ENCODE results near the gene KNOP1. TPM values are rescaled to one million over a fixed set of nuclear protein-coding genes. Genes with fewer than 3 reads are reported as not detected.
"Not testable (repeated sequence)": the region's sequence is repeated elsewhere in the genome, so short reads cannot be mapped to it uniquely, and the experiment has no call there.

Gene KNOP1
- total RNA-seq, 1 donor from 2014 or later: 24.2 TPM

- Mint-ChIP-seq H3K4me1 (ENCODE audit: unreplicated experiment) (peaks cover 2% of the 10 kb centered on the region), H3K27me3 (ENCODE audit: unreplicated experiment) (no peaks in the 10 kb centered on the region), H3K9me3 (ENCODE audit: unreplicated experiment) (peaks cover 5% of the 10 kb centered on the region), H3K4me3 (ENCODE audit: unreplicated experiment) (no peak overlapping the region), H3K27ac (ENCODE audit: unreplicated experiment) (no peak overlapping the region), H3K36me3 (ENCODE audit: unreplicated experiment) (peaks cover 34% of the 10 kb centered on the region)
- no peak for TF ChIP-seq CTCF (IDR thresholded peaks at IDR 0.05)
- no peak for DNase-seq (ENCODE audit: extremely low spot score, unreplicated experiment)
These were observed 34.4 kb downstream of the KNOP1 start for GRCh38 chr16:19683453-19684236.

GRCh38 chr16:19681637-19682036, 36.4 kb downstream of the KNOP1 start:
- peaks cover 5% of the 10 kb centered on the region for H3K9me3 Mint-ChIP-seq (ENCODE audit: unreplicated experiment)
- no peak overlapping the region for H3K27ac Mint-ChIP-seq (ENCODE audit: unreplicated experiment)
- H3K4me3 Mint-ChIP-seq (ENCODE audit: unreplicated experiment): no peak overlapping the region
- DNase-seq (ENCODE audit: extremely low spot score, unreplicated experiment): no peak
- H3K27me3 Mint-ChIP-seq (ENCODE audit: unreplicated experiment): no peaks in the 10 kb centered on the region
- no peak for TF ChIP-seq CTCF (IDR thresholded peaks at IDR 0.05)
- peaks cover 31% of the 10 kb centered on the region for H3K36me3 Mint-ChIP-seq (ENCODE audit: unreplicated experiment)
- H3K4me1 Mint-ChIP-seq (ENCODE audit: unreplicated experiment): peaks cover 2% of the 10 kb centered on the region

GRCh38 chr16:19680881-19681340, 37.1 kb downstream of the KNOP1 start:
- Mint-ChIP-seq H3K4me3 (ENCODE audit: unreplicated experiment) (no peak overlapping the region), H3K36me3 (ENCODE audit: unreplicated experiment) (peaks cover 31% of the 10 kb centered on the region), H3K27ac (ENCODE audit: unreplicated experiment) (no peak overlapping the region), H3K9me3 (ENCODE audit: unreplicated experiment) (peaks cover 5% of the 10 kb centered on the region), H3K27me3 (ENCODE audit: unreplicated experiment) (no peaks in the 10 kb centered on the region), H3K4me1 (ENCODE audit: unreplicated experiment) (peaks cover 2% of the 10 kb centered on the region)
- no peak for TF ChIP-seq CTCF (IDR thresholded peaks at IDR 0.05)
- DNase-seq (ENCODE audit: extremely low spot score, unreplicated experiment): no peak

- H3K27me3 Mint-ChIP-seq (ENCODE audit: unreplicated experiment); H3K4me1 Mint-ChIP-seq (ENCODE audit: unreplicated experiment); DNase-seq (ENCODE audit: extremely low spot score, unreplicated experiment); H3K4me3 Mint-ChIP-seq (ENCODE audit: unreplicated experiment); H3K9me3 Mint-ChIP-seq (ENCODE audit: unreplicated experiment); H3K27ac Mint-ChIP-seq (ENCODE audit: unreplicated experiment): not testable (repeated sequence)
- H3K36me3 Mint-ChIP-seq (ENCODE audit: unreplicated experiment): peaks cover 27% of the 10 kb centered on the region
These were observed 38.7 kb downstream of the KNOP1 start for GRCh38 chr16:19679281-19679680.

- TF ChIP-seq CTCF (IDR thresholded peaks at IDR 0.05): no peak
- no peak overlapping the region for H3K27ac Mint-ChIP-seq (ENCODE audit: unreplicated experiment)
- no peak overlapping the region for H3K4me3 Mint-ChIP-seq (ENCODE audit: unreplicated experiment)
These were observed 39.2 kb downstream of the KNOP1 start for GRCh38 chr16:19678804-19679203.

More at GRCh38 chr16:19678804-19679203, 39.2 kb downstream of the KNOP1 start:
- no peaks in the 10 kb centered on the region for H3K27me3 Mint-ChIP-seq (ENCODE audit: unreplicated experiment)
- DNase-seq (ENCODE audit: extremely low spot score, unreplicated experiment): no peak
- no peaks in the 10 kb centered on the region for H3K4me1 Mint-ChIP-seq (ENCODE audit: unreplicated experiment)
- H3K9me3 Mint-ChIP-seq (ENCODE audit: unreplicated experiment): no peaks in the 10 kb centered on the region
- H3K36me3 Mint-ChIP-seq (ENCODE audit: unreplicated experiment): peaks cover 26% of the 10 kb centered on the region
